NCI-H2029 treated with DMSO at 0.1 percent for 48 hours (cell line): ENCODE measurements around the gene C2orf81.
A peak's percentile ranks its signal among the peaks of the same experiment; 100 is the strongest.
"Not testable (repeated sequence)": the region's sequence is repeated elsewhere in the genome, so short reads cannot be mapped to it uniquely, and the experiment has no call there.

Source experiments
- DNase-seq: peaks from one replicate; lab custom pipeline; 2025; lab: John Stamatoyannopoulos, UW

C2orf81 gene

DNA sequence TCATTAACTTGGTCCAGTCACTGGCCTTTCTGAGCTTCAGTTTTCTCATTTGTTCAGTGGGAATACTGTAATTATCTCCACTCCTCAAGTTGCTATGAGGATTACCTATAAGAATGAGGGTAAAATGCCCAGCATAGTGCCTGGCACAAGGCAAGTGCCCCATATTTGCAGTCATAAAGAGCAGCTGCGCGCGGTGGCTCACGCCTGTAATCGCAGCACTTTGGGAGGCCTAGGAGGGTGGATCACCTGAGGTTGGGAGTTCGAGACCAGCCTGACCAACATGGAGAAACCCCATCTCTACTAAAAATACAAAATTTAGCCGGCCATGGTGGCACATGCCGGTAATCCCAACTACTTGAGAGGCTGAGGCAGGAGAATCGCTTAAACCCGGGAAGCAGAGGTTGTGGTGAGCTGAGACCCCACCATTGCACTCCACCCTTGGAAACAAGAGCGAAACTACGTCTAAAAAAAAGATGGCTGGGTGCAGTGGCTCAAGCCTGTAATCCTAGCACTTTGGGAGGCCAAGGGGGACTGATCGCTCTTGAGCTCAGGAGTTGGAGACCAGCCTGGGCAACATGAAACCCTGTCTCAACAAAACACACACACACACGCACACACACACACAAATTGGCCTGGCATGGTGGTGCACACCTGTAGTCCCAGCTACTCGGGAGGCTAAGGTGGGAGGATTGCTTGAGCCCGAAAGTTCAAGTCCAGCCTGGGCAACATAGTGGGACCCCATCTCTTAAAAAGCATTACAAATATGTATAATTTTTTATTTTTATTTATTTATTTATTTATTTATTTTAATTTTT, 21.3 kb upstream of the C2orf81 start:
- DNase-seq = not testable (repeated sequence)

DNA sequence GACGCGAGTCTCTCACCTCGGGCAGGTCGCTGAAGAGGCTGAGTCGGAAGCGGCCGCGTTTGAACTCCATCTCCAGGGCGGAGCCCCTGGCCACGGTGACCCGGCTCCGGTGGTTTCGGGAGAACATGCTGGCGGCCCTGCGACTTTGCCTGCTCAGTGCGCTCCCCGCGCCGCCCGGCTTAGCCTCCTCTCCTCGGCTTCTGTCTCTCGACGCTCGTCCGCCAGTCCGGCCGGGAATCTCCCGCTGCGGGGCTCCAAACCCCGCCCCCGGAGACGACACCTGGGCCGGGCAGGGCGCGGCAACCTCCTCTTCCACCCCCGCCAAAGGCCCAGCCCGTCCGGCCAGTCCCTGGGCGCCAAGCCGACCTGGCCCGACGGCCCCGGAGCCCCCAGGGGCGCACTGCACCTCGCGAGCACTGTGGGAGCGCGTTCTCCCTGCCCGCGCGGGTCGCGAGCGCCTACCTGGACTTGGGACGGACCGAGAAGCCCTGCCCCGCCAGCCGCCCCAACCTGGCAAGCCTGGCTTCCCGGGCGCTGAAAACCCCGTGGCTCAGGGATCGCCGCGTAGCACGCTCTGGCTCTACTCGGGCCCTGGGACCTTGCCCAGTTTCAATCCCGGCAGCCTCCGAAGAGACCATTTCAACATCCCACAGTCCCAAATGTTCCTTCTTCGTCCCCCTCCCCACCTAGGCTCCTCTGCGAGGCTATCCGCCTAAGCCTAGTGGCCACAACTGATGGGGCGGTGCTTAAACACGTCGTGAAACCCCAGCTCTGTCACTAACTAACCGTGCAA, 20.5 kb upstream of the C2orf81 start, which contains the start of gene RTKN:
Gene RTKN, minus strand, starts transcription at position 248 of the 793 bp plus-strand sequence. Its CDS starts 121 bp downstream, at position 127.
- peak; percentile 17 for DNase-seq

DNA sequence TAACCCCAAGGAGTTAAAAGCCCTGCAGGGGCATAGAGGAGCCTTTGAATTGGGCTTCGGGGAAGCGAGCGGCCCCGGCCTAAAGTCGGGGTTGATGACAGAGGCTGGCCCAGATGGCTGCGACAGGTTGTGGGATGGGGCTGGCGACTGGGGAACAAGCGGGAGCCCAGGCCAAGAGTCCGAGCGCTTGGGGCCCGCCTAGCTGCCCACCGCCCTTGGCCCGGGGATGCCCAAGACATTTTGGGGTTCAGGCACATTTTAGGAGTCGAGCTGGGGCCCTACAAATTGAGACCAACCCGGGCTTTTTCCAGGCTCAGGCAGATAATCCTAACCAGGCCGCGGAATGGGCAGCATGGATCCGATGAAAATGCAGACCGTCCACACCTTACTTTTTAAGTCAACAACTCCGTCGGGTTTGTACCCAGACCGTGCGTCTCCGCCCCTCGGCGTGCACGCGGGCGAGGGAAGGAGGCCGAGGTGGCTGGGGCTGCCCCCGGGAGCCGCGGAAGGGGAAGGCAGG, 19.8 kb upstream of the C2orf81 start:
- peak; percentile 20 for DNase-seq

DNA sequence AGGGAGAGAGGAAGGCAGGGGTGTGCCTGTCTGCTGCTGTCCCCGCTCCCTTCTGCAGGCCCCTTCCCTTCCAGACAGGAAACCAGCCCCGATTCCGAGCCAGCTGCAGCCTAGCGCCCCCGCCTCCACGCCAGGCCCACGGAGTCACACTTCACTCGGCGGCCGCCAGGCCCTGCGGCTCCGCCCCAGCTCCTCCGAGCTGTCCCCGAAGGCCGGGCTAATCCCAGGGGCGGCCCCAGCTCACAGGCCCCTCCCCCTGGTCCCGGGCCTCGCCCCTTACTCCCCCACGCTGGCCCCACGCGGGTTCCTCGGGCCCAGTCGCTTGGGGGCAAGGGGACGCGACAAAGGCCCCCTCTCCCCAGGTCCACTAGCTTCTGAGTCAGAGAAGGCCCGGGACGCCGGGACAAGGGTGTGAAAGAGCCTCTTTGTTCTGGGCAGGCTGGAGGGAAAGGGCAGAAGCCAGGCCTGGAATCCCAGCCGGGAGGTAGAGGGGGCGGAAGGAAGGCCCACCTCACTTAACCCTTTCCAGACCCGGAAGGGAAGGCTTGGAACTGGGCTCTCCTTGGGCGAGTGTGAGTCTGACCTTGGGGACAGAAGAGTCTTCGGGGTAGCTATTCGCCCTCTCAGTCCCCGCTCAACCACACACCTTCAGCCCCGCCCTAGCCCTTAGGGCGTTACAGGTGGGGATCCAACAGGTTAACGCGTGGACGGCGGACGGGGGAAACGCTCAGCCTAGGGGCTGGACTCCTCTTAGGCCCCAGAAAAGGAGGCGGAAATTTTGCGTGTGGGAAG, 19.2 kb upstream of the C2orf81 start:
- peak; percentile 36 for DNase-seq

DNA sequence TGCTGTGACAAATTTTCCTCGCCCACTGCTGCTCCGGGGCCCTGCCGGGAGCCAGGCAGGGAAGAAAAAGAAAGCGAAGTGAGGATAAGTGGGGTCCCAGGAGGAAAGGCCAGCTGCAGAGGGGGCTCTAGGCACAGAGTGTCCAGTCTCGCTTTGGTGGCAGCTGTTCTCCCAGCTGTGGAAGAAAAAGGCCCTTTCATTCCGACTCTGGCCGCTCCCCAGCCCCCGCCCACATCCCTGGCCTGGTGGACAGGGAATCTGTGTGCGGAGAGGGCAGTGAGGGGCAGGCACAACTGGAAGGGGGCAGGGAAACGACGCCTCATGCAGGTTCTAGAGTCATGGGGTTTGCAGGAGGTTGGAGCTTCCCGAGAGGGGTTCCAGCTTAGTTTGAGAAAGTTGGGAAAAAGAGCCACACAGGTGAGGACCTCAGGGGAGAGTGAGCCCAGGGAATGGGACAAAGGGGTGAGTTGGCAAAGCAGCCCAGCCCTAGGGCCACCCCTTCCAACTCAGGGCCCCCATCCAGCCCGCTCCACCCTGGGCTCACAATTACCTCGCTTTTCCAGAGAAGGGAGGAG, 18.5 kb upstream of the C2orf81 start:
- DNase-seq = no peak

DNA sequence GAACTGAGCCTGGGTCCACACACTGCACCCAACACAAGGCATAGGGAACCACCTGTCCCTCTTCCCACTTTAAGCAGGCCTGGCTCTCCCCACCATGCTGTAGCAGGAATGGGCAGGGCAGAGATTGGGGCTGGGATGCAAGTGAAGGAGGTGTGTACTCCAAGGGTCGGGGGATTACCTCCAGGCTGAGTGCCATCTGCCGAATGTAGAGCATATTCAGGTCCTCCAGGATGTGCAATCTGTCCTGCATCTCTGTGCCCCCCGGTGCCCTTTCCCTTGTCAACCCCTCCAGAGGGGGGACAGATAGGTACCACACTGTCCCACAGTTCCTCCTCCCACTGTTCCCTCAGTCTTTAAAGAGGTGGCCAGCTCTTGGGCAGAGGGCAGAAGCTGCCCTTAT, 18.0 kb upstream of the C2orf81 start:
- DNase-seq = no peak

DNA sequence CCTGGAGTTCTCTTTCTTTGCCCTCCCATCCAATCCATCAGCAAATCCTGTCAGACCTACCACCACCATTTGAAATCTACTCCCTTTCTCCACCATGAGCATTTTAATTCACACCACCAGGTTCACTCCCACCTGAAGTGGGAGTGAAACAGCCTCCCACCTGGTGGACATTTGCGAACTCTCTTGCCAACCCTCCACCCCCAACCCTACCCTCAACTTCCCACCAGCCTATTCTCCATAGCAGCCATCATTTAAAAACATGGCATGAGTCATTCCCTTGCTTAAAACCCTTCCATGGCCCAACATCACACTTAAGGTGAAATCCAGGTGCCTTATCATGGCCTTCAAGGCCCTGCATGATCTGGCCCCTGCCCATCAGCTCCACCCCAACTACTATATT, 16.8 kb upstream of the C2orf81 start:
- DNase-seq = no peak

DNA sequence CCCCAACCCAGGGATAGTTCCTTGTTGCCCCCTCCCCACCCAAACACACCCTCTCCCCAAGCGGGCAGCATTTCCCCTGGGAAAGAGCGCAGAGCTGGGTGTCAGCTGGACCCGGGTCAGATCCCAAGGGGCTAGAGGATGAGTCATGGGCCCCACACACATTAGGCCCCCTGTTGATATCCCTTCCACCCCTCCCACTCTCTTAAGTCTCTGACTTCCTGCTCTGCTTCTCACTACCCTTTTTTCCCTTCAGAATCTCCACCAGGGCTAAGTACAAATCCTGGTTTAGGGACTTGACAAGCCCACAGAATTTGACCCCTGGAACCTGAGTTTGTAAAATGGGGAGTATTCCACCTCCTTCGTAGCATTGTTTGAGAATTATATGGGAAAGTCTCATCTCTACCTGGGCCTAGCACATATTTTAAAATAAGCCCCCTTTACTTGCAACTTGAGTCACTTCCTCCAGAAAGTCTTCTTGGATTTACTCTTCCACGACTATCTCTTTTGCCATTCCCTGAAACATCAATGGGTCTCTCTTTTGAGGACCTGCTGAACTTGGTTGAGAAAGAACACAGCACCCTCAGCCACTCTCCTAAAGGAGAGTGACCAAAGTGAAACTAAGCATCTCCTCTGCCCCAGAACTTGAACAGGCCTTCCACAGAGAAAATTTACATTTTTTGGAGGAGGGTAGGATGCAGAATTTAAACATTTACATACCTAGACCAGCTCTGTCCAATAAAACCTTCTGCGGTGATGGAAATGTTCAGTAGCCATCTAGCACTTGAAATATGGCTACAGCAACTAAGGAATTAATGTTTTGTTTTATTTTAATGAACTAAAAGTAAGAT, 15.7 kb upstream of the C2orf81 start:
- no peak for DNase-seq

DNA sequence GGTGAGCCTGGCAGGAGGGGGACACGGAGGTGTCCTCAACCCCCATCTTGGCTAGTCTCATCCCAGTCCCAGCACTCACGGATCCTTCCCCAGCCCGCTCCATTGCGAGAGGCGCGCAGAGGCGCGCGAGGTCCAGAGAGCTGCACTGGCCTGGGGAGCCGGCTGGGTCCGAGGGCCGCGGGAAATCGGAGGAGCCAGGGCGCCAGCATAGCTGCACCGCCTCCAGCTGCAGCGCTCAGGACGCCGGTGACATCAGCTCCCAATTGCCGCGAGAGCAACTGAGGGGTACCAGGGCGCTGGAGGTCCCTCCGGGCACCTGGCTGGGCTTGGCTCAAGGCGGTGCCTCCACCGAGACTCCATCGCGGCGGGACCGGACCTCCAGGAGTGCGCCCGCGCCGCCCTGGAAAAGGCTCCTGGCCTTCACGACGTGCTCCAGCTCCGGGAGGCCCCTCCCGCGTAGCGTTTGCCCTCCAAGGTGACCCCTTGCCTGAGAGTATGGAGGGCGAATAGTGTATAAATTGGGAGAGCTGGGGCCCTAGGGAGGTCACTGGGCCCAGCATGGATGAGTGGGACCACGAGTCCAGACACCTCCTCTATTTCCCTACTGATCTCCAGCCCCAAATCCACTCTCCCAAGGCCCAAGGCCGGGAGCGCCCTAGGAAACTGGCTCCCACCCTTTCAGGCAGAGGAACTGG, 14.8 kb upstream of the C2orf81 start:
- no peak for DNase-seq

DNA sequence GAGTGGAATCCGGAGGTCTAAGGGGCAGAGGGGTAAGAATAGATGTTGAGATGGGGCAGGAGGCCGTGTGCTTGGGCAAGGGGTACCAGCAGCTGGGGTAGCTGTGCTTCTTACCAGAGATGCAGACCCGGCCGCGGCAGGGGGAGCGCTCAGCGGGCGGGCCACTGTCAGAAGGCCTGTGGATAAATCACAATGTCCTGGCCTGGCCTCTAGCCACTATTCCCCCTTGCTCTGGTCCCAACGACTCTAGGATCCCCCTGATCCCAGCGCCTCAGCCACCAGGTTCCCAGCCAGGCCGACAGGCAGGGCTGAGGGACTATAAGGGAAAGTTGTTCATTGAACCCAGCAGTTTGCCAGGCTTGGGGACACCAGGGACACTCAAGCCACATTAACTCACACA, 9.1 kb upstream of the C2orf81 start:
- DNase-seq = no peak

DNA sequence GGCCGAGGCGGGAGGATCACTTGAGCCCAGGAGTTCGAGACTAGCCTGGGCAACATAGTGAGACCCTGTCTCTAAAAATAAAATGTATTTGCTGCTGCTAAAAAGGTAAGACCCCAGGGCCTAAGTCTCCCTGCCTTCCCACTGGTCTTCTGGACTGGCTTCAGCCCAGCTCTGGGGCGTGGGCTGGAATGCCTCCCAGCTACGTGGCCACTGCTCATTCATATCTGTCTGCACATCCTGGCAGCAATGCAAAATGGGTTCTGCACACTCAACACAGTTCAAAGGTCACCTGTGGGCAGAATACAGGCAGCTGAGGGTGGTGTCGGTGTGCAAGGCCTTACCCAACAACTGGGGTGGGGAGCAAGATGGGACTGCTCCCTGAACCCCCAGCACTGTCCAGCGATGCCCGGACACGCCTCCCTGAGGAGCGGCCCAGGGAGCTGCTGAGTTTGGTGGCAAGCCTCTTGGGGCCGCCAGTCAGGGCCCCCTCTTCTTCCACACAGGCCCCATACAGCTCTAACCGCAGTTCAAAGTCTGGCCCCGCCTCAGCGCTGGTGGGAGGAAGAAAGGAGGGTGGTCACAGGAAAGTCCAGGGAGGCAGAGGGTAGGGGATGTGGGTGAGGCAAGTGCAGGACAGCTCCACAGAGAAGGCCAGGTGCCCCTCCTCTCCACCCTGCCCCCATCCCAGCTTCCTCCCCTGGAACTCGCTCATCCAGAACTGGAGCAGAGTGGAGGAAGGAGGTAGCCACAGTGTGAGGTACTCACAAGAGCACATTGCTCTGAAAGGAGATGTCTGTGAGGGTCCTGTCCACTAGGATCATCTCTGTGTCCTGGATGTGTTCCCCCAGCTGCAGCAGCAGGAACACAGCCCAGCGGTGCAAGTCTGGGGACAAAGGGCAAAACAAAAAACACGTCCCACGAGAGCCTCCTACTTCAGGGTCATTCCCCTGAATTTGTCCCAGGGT, 8.3 kb upstream of the C2orf81 start:
- DNase-seq = no peak

DNA sequence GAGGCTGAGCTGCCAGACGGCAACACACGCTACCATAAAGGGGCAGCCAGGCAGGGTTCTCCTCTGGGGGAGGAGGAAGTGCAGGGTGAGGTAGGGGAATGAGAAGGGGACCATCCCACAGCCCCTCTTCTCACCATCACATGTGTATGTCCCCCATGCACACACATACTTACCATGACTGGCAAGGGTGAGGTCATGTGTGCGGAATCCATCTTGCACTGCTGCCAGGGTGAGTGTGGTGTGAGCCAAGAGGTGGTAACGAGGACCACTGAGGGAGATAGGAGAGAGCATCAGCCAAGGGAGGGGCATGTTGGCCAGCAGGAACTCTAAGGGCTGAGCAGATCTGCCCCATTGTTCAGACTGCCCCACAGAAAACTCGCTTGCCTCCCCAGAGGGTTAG, 7.3 kb upstream of the C2orf81 start:
- DNase-seq = no peak

DNA sequence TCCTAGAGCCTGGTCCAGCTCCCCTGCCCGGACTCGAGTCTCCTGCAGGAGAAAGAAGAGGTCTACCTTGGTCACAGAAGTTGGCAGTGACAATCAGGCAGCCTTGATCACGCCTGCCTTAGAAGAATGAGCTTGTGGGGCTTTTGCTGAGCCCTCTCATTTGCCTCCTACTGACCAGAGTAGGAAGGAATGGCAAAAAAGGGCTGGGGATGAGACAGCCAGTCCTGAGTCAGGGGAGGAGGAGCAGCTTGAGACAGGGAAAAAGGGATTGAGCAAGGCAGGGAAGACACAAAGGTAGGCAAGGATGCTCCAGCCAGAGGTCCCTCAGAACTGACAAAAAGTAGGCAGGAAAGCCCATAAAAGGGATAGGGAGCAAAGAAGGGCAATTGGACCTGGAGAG, 6.1 kb upstream of the C2orf81 start:
- no peak for DNase-seq

DNA sequence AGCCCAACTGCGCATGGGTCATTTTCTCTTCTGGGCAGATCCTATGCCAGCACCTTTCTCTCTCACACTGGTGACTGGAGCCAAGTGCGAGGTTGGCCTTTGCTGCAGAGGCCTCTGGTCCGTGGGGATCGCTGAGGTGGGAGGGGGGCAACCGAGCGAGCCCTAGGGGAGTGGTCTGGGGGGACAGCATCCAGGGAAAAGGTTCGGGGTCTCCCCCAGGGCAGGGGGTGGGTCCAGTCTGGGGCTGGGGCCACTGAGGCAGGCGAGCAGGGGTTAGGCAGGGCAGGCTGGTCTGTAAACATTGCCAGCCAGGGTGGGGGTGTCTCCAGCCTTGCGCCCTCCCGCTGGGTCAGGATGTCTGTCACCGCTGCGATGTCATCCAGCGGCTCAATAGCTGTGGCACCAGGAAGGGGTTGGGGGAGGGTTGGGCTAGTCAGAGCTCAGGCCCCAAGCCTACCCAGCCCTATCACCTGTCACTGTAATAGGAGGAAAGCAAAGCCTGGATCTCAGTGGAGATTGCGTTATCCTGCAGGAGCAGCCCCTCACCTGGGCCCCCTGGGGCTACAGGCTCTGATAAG, 4.9 kb upstream of the C2orf81 start:
- DNase-seq = no peak

DNA sequence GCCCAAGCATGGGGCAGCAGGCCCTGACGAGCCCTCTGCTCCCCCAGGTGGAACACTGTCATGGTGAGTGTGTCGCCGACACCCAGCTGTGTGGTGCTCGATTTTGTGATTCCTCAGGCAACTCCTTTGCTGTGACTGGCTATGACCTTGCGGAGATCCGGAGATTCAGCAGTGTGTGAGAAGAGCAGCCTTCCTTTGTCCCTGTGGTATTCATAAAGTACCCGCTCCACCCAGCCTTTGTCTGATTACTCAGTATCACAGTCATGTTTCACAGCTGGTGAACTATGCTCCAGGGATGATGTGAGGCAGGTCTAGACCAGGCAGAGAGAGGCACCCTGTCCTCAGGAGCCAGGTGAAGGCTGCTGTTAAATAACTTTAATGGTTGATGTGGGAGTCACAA, 4.1 kb upstream of the C2orf81 start:
- no peak for DNase-seq

DNA sequence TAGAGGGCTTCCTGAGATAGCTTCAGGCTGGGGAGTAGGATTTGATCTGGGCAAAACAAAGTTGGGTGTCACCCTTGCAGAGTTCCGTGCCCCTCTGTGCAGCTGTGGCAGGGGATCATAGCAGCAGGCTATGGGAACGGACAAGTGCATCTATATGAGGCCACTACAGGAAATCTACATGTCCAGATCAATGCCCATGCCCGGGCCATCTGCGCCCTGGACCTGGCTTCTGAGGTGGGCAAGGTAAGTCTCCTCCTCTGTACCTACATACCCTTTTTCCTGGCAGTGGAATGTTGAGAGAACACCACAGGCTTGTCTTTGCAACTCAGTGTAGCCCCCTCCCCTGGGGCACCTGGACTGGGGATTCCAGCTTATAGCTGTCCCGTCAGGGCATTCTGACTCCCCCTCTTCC, 3.6 kb upstream of the C2orf81 start:
- no peak for DNase-seq

DNA sequence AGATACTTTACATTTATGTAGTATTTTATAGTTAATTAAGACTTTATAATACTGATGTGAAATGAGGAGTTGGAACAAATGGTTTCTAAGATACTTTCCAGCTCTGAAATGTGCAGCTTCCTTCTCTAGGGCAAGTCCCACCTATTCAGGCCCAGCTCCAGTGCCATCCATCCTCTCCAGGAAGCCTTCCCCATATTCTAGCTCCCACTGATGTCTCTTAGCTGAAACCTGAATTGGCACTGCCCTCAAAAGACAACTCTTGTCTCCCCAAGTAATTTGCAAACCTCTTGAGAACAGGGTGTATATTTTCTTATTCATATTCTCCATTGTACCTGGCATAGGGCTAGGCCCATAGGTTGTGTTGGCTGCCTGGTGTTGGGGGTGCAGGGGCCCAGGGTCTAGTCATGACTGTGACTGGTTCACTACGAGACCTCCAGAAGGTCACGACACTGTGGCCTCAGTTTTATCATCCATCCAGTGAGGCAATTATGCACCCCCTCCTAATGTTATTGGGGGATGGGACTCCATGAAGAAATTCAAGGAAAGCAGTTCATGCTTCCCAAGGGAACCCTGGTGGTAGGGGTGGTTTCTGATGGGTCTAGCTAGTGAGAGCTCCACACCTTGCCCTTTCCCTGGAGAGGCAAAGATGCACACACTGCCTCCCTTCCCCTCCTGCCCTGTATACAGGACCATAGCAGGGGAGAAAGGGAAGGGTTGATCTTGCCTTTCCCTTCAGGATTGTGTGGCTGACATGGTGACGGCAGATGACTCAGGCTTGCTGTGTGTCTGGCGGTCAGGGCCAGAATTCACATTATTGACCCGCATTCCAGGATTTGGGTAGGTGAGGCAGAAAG, 2.9 kb upstream of the C2orf81 start:
- DNase-seq = no peak
